Liver (tissue), 9 donors: ENCODE results near the gene MED20. TPM values are rescaled to one million over a fixed set of nuclear protein-coding genes. Genes with fewer than 3 reads are reported as not detected.

ENCODE experiments used
- DNase-seq: peaks from one replicate; pipeline ENCODE4 v3.0.0-alpha.2; 2017; ENCODE audit warnings: low spot score
- H3K27ac ChIP-seq, 2 donors: one replicate each; pipeline ENCODE4 v1.7.0; 2013; ENCODE audit warnings: inconsistent platforms in 2 of 2, low read length in 2 of 2, control low read depth in 1 of 2, low read depth in 1 of 2, mild to moderate bottlenecking in 1 of 2
- H3K27me3 ChIP-seq, 4 donors: one replicate each; pipeline versions ENCODE4 v1.6.1 to v1.7.0; 2013; ENCODE audit warnings: low read length in 3 of 4, inconsistent platforms in 1 of 4, mild to moderate bottlenecking in 1 of 4, moderate library complexity in 1 of 4; ENCODE audit not compliant: control insufficient read depth in 4 of 4, insufficient read depth in 4 of 4
- H3K36me3 ChIP-seq, 4 donors: one replicate each; pipeline versions ENCODE4 v1.6.1 to v1.7.0; 2013; ENCODE audit warnings: low read length in 3 of 4, mild to moderate bottlenecking in 3 of 4, low read depth in 1 of 4, moderate library complexity in 1 of 4; ENCODE audit not compliant: control insufficient read depth in 4 of 4, insufficient read depth in 3 of 4
- H3K4me1 ChIP-seq, 4 donors: one replicate each; pipeline versions ENCODE4 v1.6.1 to v1.7.0; 2013; ENCODE audit warnings: low read length in 3 of 4, mild to moderate bottlenecking in 3 of 4, moderate library complexity in 1 of 4; ENCODE audit not compliant: control insufficient read depth in 4 of 4, insufficient read depth in 4 of 4
- H3K4me3 ChIP-seq, 3 donors: one replicate each; pipeline versions ENCODE4 v1.6.1 to v1.7.0; 2013; ENCODE audit warnings: low read length in 3 of 3, control low read depth in 1 of 3, low read depth in 1 of 3, mild to moderate bottlenecking in 1 of 3
- H3K9ac ChIP-seq, 2 donors: one replicate each; pipeline ENCODE4 v1.7.0; 2013; ENCODE audit warnings: low read length in 2 of 2, mild to moderate bottlenecking in 2 of 2, moderate library complexity in 2 of 2, control low read depth in 1 of 2, low read depth in 1 of 2
- H3K9me3 ChIP-seq, 4 donors: one replicate each; pipeline versions ENCODE4 v1.6.1 to v1.7.0; 2013; ENCODE audit warnings: low read length in 3 of 4; ENCODE audit not compliant: control insufficient read depth in 4 of 4
- ATF3 ChIP-seq: IDR thresholded peaks from 2 replicates; pipeline ENCODE4 v1.6.1; 2016; ENCODE audit warnings: antibody characterized with exemption
- CTCF ChIP-seq: fragments of 150-350 bp; IDR thresholded peaks from 2 replicates; pipeline ENCODE4 v1.5.1; 2017; ENCODE audit warnings: improper control_type of control experiment, low read depth, low read length; ENCODE audit not compliant: missing input control
- EGR1 ChIP-seq, 2 donors: IDR thresholded peaks; 2 replicates each; pipeline ENCODE4 v1.6.1; 2016 to 2018; ENCODE audit warnings: antibody characterized with exemption in 2 of 2, low read depth in 2 of 2
- FOXA1 ChIP-seq: IDR thresholded peaks from 2 replicates; pipeline ENCODE4 v1.6.1; 2016; ENCODE audit warnings: antibody characterized with exemption
- FOXA2 ChIP-seq: IDR thresholded peaks from 2 replicates; pipeline ENCODE4 v1.6.1; 2016; ENCODE audit warnings: antibody characterized with exemption
- GABPA ChIP-seq, 2 donors: IDR thresholded peaks in 1 of 2; conservative IDR thresholded peaks in 1 of 2; 2 replicates each; pipeline ENCODE4 v1.6.1; 2016; ENCODE audit warnings: antibody characterized with exemption in 2 of 2, mild to moderate bottlenecking in 1 of 2, moderate library complexity in 1 of 2
- HNF4A ChIP-seq, 2 donors: conservative IDR thresholded peaks; 2 replicates each; pipeline ENCODE4 v1.6.1; 2016; ENCODE audit warnings: antibody characterized with exemption in 2 of 2, mild to moderate bottlenecking in 2 of 2
- HNF4G ChIP-seq: IDR thresholded peaks from 2 replicates; pipeline ENCODE4 v1.6.1; 2016; ENCODE audit warnings: antibody characterized with exemption
- JUND ChIP-seq, 2 donors: IDR thresholded peaks; 2 replicates each; pipeline ENCODE4 v1.6.1; 2016; ENCODE audit warnings: antibody characterized with exemption in 2 of 2
- MAX ChIP-seq: IDR thresholded peaks from 2 replicates; pipeline ENCODE4 v1.6.1; 2016; ENCODE audit warnings: antibody characterized with exemption
- NR2F2 ChIP-seq: IDR thresholded peaks from 2 replicates; pipeline ENCODE4 v1.6.1; 2016; ENCODE audit warnings: antibody characterized with exemption
- RAD21 ChIP-seq, 2 donors: IDR thresholded peaks; 2 replicates each; pipeline ENCODE4 v1.6.1; 2016; ENCODE audit warnings: antibody characterized with exemption in 2 of 2, mild to moderate bottlenecking in 2 of 2
- RXRA ChIP-seq, 2 donors: IDR thresholded peaks; 2 replicates each; pipeline ENCODE4 v1.6.1; 2017 to 2018; ENCODE audit warnings: antibody characterized with exemption in 2 of 2, mild to moderate bottlenecking in 1 of 2
- SP1 ChIP-seq: IDR thresholded peaks from 2 replicates; pipeline ENCODE4 v1.6.1; 2018; ENCODE audit warnings: antibody characterized with exemption, mild to moderate bottlenecking
- TAF1 ChIP-seq: conservative IDR thresholded peaks from 2 replicates; pipeline ENCODE4 v1.6.1; 2016; ENCODE audit warnings: antibody characterized with exemption, mild to moderate bottlenecking
- YY1 ChIP-seq: IDR thresholded peaks from 2 replicates; pipeline ENCODE4 v1.6.1; 2016; ENCODE audit warnings: antibody characterized with exemption, mild to moderate bottlenecking
- ZBTB33 ChIP-seq: IDR thresholded peaks from 2 replicates; pipeline ENCODE4 v1.6.1; 2016; ENCODE audit warnings: antibody characterized with exemption
- WGBS: extraction: QIAGEN DNeasy Blood & Tissue Kit; methylation state at CpG from one replicate; pipeline ENCODE4 v1.1.7; 2013; 5-methylcytosine and 5-hydroxymethylcytosine counted together
- polyA plus RNA-seq, 2 donors: library from polyadenylated mRNA; stranded (reverse) in 1 of 2; unstranded in 1 of 2; fragments of 200-250 nt in 1 of 2; fragments of >200 nt in 1 of 2; fragmentation: Nextera tagmentation in 1 of 2; extraction: Ambion mirVana in 1 of 2; gene quantifications; one replicate each; pipeline versions ENCODE4 v1.2.1 to v1.2.3, GENCODE V29; 2013 to 2015
- total RNA-seq, 2 donors: library from RNA; depleted of rRNA; stranded (reverse); fragments of >200 nt; gene quantifications; one replicate each; pipeline ENCODE4 v1.2.3, GENCODE V29; 2014
- donor health status: healthy.
- donor health status: healthy.
- donor health status: healthy.
- donor health status: healthy.
- donor health status: healthy.

MED20 gene
- total and polyA plus RNA-seq, 4 donors, result 3.5 to 11.9 (median 8.6) TPM

GRCh38 chr6:41922154-41922553 is 1.2 kb upstream of the MED20 start:
- H3K4me3 ChIP-seq, result peak overlapping the region; percentile 91 to 95 (median 93)
- no peak for DNase-seq
- peak overlapping the region; percentile 45 to 61 for H3K9ac ChIP-seq
- H3K27ac ChIP-seq, result no peak overlapping the region
- WGBS, result 12% methylated on average over 7 of the region's 7 CpGs
- H3K9me3 ChIP-seq, result no peaks in the 10 kb centered on the region
- H3K27me3 ChIP-seq, result no peaks in the 10 kb centered on the region
- TF ChIP-seq GABPA (IDR thresholded peaks at IDR 0.05 in 1 of 2, conservative IDR thresholded peaks at IDR 0.05 in 1 of 2), result no peak
- H3K4me1 ChIP-seq, result peaks cover 2 to 36% (median 25%) of the 10 kb centered on the region in 4 donors
- peaks cover 0 to 3% (median 1%) of the 10 kb centered on the region in 4 donors for H3K36me3 ChIP-seq

GRCh38 chr6:41921712-41921998 is 716 bp upstream of the MED20 start:
- no peak for DNase-seq
- H3K36me3 ChIP-seq, result peaks cover 0 to 3% (median 1%) of the 10 kb centered on the region in 4 donors
- peak overlapping the region in 1 of 2 donors; percentile 61 for H3K9ac ChIP-seq
- peak overlapping the region; percentile 91 to 95 (median 93) for H3K4me3 ChIP-seq
- H3K27me3 ChIP-seq, result no peaks in the 10 kb centered on the region
- no peaks in the 10 kb centered on the region for H3K9me3 ChIP-seq
- peak overlapping the region; percentile 99 to 100 for H3K27ac ChIP-seq
- no peak for TF ChIP-seq YY1
- no peak for TF ChIP-seq RXRA (IDR thresholded peaks at IDR 0.05)
- no peak for TF ChIP-seq HNF4G
- TF ChIP-seq TAF1, result no peak
- TF ChIP-seq RAD21 (IDR thresholded peaks at IDR 0.05), result no peak
- no peak for TF ChIP-seq MAX
- no peak for TF ChIP-seq CTCF
- TF ChIP-seq JUND (IDR thresholded peaks at IDR 0.05), result no peak
- TF ChIP-seq SP1, result no peak
- TF ChIP-seq NR2F2, result no peak
- no peak for TF ChIP-seq ZBTB33
- TF ChIP-seq ATF3, result no peak
- TF ChIP-seq HNF4A (conservative IDR thresholded peaks at IDR 0.05), result no peak
- TF ChIP-seq EGR1 (IDR thresholded peaks at IDR 0.05; ENCODE audit: low read depth in 2 of 2), result no peak
- TF ChIP-seq GABPA (IDR thresholded peaks at IDR 0.05 in 1 of 2, conservative IDR thresholded peaks at IDR 0.05 in 1 of 2), result no peak
- no peak for TF ChIP-seq FOXA1
- TF ChIP-seq FOXA2, result no peak
- WGBS, result under 1% methylated on average over 20 of the region's 20 CpGs
- peaks cover 2 to 36% (median 25%) of the 10 kb centered on the region in 4 donors for H3K4me1 ChIP-seq

- H3K9ac ChIP-seq, result no peak overlapping the region
- no peaks in the 10 kb centered on the region for H3K9me3 ChIP-seq
- no peak overlapping the region for H3K27ac ChIP-seq
- H3K27me3 ChIP-seq, result no peaks in the 10 kb centered on the region
- H3K36me3 ChIP-seq, result peaks cover 10 to 23% (median 17%) of the 10 kb centered on the region in 4 donors
- 65% methylated on average over 4 of the region's 4 CpGs for WGBS
- H3K4me3 ChIP-seq, result no peak overlapping the region
- H3K4me1 ChIP-seq, result peaks cover 2 to 26% (median 20%) of the 10 kb centered on the region in 4 donors
- no peak for DNase-seq
- TF ChIP-seq RXRA (IDR thresholded peaks at IDR 0.05) (peak in 1 of 2 donors; percentile 25), TAF1 (no peak)
Observed at GRCh38 chr6:41917528-41917927, 3.4 kb downstream of the MED20 start.
